Activated CD8-positive, alpha-beta memory T cell treated with anti-CD3 and anti-CD28 coated beads, Interleukin-2, amount 50 U/mL, for 48 hours (primary cell): ENCODE results near the gene PRKCB.

ENCODE experiments used
- DNase-seq: peaks from one replicate; pipeline ENCODE4 v3.0.0-alpha.2; 2020

The PRKCB gene

DNA sequence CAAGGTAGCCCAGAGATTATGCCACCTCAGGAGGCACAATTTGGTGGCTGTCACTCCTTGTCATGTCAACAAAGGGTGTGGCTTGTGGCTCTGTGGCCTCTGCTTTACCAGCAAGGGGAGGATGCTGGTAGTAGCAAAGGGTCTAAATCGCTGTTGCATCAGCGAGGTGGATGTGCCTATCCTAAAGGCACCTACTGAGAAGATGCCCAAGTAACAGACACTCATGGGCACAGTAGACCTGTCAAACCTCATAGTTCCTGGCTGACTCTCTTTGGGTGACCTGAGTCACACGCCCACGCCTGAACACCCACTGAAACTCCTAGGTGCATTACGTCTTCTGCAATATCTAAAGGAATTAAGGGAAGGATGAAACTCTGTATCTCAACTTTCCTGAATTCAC lies 139.5 kb downstream of the PRKCB start:
- no peak for DNase-seq

DNA sequence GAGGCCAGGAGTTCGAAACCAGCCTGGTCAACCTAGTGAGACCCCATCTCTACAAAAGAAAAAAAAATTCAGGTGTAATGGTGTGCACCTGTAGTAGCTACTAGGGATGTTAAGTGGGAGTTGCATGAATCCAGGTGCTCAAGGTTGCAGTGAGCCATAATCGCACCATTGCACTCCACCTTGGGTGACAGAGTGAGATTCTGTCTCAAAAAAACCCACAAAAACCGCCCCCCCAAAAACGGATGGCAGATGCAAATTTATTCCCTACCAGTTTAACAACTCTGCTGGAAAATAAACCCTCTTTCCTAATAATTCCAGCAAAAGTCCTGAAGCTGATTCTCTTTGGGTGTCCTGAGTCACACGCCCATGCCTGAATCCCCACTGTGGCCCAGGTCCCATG lies 140.3 kb downstream of the PRKCB start:
- DNase-seq = no peak

GRCh38 chr16:23976524-23976923 lies 140.7 kb downstream of the PRKCB start:
- no peak for DNase-seq

- no peak for DNase-seq
Observed at GRCh38 chr16:23979441-23979840, 143.7 kb downstream of the PRKCB start.

DNA sequence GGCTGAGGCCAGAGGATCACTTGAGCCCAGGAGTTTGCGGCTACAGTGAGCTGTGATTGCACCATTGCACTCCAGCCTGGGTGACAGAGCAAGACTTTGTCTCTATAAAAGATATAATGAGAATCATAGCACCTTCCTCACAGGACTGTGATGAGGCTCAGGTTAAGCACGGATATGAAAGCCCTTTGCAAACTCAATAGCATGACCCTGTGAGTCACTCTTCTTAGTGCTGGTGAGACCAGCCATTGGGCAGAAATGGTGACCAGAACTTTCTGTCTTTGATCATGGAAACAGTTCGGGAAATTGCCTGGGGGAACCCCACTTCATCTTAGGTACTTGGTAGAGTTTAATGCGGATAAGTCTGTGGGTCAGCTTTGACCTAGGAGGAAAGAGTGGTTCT lies 144.2 kb downstream of the PRKCB start:
- DNase-seq = no peak

DNA sequence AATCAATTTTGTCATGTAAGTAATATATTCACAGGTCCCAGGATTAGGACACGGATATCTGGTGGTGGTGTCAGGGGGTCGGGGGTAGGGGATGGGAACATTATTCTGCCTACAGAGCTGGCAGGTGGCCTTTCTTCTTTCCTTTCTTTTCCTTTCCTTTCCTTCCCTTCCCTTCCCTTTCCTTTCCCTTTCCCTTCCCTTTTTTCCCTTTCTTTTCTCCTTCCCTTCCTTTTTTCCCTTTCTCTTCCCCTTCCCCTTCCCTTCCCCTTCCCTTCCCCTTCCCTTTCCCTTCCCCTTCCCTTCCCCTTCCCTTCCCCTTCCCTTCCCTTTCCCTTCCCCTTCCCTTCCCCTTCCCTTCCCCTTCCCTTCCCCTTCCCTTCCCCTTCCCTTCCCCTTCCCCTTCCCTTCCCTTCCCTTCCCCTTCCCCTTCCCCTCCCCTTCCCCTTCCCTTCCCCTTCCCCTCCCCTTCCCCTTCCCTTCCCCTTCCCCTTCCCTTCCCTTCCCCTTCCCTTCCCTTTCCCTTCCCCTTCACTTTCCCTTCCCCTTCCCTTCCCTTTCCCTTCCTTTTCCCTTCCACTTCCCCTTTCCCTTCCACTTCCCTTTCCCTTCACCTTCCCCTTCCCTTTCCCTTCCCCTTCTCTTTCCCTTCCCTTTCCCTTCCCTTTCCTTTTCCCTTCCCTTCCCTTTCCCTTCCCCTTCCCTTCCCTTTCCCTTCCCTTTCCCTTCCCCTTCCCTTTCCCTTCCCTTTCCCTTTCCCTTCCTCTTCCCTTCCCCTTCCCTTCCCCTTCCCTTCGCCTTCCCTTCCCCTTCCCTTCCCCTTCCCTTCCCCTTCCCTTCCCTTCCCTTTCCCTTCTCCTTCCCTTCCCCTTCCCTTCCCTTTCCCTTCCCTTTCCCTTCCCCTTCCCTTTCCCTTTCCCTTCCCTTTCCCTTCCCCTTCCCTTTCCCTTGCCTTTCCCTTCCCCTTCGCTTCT lies 145.9 kb downstream of the PRKCB start:
- no peak for DNase-seq

GRCh38 chr16:23986455-23986854 lies 150.7 kb downstream of the PRKCB start:
- DNase-seq = no peak

DNA sequence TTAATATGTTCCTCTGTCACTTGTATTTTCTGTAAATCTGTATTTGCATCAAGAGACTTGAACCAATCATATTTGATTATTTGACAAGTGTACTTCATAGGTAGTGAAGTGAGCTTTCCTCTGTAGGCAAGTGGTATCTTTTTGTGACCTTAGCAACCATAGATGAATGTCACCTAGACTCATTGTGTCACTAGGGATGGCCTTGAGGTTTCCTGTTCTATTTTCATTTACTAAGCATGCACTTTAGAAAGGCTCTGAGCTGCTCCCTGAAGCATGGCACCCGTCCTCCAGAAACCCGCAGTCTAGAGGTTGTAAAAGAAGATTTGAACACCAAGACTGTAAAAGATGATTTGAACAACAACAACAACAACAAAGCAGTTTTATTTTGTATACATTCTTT lies 151.7 kb downstream of the PRKCB start:
- DNase-seq = no peak

GRCh38 chr16:23990507-23990906 lies 154.7 kb downstream of the PRKCB start:
- DNase-seq = no peak

DNA sequence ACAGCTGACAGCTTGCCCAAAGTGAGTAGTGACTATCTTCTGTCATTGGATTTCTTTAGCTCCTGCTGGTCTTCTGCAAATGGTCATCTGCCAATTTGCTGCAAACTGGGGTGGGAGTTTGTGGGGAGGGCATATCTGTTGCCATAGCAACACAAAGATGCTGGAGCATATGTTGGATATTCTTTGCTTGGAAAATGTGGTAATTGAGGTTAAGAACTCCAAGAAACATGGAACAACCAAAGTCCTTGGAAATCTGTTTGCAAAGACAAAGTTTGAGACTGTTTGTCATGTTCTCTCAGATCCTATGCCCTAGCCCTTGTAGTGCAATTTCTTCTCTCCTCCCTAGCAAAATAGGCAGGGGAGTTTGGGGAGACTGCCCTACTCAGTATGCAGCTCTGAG lies 155.3 kb downstream of the PRKCB start:
- no peak for DNase-seq

GRCh38 chr16:23994615-23995014 lies 158.8 kb downstream of the PRKCB start:
- DNase-seq = no peak

DNA sequence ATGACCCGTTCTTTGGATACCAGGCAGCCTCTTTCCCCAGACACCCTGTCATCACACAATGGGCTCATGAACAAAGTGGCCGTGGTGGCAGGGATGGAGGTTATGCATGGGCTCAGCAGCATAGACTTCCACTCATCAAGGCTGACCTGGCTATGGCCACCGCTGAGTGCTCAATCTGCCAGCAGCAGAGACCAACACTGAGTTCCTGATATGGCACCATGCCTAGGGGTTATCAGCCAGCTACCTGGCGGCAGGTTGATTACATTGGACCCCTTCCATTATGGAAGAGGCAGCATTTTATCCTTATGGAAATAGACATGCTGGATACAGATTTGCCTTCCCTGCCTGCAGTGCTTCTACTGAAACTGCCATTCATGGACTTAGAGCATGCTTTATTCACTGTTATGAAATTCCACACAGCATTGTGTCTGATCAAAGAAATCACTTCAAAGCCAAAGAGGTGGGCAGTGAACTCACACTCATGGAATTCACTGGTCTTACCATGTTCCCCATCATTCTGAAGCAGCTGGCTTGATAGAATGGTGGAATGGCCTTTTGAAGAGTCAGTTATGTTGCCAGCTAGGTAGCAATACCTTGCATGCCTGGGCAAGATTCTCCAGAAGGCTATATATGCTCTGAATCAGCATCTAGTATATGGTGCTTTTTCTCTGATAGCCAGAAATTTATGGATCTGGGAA lies 160.6 kb downstream of the PRKCB start:
- DNase-seq = no peak

DNA sequence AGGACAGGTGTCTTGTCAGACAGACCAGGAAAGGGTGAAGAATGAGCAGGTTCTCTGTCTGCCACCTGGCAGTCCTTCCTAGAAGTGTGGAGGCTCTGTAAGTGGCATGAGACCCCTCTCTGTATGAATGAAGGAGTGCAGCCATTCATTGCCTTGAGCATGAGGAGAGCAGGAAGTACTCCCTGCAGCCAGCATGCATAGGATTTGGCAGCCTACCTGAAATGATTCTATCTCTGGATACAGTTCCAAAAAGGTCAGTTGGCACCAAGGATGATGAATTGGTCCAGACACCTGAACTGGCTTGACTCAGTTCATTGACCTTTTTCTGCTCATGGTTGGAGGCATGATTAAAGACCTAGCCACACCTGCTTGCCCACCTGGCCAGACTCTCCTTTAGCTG lies 163.0 kb downstream of the PRKCB start:
- no peak for DNase-seq

DNA sequence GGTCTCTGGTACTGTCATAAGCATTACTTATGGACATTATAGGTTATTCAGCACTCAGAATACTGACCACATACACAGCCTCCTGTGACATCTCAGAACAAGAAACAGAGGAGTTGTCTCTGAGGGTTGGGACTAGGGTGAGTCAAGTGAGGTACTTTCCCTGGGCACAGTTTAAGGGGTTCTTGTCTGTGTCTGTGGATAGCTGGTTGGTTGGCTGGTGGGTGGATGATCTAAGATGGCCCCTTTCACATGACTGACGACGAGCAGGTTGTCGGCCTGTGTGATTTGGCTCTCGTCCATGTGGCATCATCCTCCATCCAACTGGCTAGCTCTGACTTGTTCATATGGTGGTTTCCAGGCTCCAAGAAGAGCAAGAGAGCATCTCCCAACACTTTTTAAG lies 163.9 kb downstream of the PRKCB start:
- DNase-seq = peak; percentile 78

DNA sequence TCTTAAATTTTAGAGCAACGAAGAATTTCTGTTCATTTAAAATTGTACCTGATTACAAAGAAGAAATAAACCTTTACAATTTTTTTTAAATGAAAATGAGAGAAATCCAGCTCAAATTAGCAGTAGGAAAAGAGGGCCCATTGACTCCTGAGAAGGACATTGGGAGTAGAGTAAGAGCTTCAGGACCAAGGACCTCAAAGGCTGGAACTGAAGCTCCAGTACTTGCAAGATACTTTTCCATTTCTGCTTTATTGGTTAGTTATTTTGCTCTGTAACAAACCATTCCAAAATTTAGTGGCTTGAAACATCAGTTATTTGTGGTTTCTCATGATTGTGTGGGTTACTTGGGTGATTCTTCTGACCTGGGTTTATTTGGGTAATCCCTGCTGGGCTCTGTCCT lies 165.9 kb downstream of the PRKCB start:
- no peak for DNase-seq

GRCh38 chr16:24002619-24003018 lies 166.8 kb downstream of the PRKCB start:
- no peak for DNase-seq

GRCh38 chr16:24005577-24005976 lies 169.8 kb downstream of the PRKCB start:
- DNase-seq = no peak

DNA sequence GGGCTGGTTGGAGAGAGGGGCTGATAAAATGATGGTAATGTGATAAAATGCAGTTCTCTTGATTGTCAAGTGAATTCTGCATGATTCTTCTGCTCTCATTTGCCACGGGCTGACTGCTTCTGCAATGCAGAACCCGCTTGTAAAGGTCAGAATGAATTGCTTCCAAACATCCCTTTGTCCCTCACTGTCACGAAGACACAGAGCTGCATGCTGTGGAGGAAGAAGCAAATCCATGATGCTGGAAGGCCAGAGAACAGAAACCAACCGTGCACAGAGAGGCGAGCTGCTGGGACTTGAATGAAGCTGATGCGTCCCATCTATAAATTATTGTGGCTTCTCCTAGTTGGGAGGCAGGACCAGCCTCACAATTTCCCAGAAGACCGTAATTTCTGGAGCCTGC lies 171.6 kb downstream of the PRKCB start:
- no peak for DNase-seq

DNA sequence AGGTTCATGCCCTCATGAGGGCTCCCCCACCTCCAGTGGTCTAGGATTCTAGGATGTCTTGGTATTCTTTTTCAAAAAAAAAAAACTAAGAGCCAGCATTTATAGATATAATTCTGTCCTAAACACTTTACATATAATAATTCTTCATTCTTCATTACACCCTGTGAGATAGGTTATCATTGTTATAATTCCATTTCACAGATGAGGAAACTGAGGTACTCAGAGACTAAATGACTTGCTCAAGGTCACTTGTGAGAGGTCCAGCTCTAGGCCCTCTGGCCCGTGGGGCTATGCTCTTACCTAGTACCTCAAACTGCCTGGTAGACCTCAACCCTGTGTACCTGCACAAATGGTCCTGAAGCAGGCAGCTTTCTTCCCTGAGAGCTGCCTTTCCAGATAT lies 172.2 kb downstream of the PRKCB start:
- DNase-seq = no peak

- no peak for DNase-seq
Observed at GRCh38 chr16:24009098-24009497, 173.3 kb downstream of the PRKCB start.

DNA sequence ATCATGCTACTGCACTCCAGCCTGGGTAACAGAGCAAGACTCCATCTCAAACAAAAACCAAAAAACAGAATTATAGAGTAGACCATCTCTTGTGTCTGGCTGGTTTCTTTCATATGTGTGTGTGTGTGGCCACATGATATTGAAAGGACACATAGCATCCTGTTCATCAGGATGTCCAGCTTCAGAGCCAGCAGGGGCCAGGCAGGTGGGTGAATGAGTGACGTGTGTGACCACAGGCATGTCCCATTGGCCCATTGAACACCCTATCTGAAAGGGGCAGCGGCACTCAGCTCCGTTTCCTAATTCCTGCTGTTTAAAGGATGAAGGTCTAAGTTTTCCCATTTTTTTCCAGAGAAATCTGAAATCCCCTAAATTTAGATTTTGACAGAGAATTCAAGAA lies 174.2 kb downstream of the PRKCB start:
- DNase-seq = no peak

- peak; percentile 89 for DNase-seq
Observed at GRCh38 chr16:24010440-24011089, 174.8 kb downstream of the PRKCB start.

GRCh38 chr16:24011237-24011636 lies 175.5 kb downstream of the PRKCB start:
- no peak for DNase-seq
